ENCODE data around the gene RDH16.

The RDH16 gene

DNA sequence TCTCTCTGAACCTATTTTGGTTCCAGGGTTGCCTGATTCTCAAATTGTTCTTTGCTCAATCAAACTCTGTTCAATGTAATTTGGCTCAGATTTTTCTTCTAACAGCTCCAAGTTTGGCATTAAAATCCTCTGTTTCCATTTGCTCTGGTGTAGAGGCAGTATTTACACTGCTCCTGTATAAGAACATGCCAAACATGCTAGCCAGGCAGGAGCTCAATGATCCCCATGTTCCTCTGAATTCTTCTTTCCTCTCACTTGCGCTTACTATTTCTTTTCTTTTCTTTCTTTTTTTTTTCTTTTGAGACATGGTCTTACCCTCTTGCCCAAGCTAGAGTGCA lies 40.4 kb downstream of the RDH16 start:
- TF ChIP-seq ZBTB7A (IDR thresholded peaks at IDR 0.05; ENCODE audit: low read depth) (no peak), RAD21 (IDR thresholded peaks at IDR 0.05; ENCODE audit: low read depth) (no peak), REST (IDR thresholded peaks at IDR 0.05; ENCODE audit: low read depth) (no peak), NFIC (IDR thresholded peaks at IDR 0.05) (no peak)
- TF ChIP-seq, protein P1, sequence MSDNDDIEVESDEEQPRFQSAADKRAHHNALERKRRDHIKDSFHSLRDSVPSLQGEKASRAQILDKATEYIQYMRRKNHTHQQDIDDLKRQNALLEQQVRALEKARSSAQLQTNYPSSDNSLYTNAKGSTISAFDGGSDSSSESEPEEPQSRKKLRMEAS (IDR thresholded peaks at IDR 0.05), result no peak

DNA sequence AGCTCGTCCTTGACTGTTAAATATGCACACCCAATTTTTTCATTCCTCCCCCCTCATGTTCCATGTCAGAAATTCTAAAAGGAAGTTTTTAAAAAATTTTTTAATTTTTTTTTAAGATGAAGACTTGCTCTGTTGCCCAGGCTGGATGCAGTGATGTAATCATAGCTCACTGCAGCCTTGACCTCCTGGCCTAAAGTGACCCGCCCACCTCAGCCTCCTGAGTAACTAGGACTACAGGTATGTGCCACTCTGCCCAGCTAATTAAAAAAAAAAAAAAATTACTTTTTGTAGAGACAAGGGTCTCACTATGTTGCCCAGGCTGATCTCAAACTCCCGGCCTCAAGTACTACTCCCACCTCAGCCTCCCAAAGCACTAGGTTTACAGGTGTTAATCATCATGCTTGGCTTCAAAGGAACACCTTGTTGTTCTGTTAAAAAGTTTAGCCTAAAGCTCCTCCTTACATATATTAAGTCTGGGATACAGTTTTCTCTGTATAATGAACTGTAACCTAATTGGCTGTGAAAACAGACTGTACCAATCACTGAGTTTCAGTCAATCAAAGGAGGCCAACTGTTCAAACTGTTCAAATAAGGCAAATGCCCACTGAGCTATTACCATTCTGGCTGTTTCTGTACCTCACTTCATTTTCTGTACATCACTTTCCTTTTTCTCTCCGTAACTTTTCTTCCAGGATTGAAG lies 41.0 kb downstream of the RDH16 start:
- TF ChIP-seq EP300 (IDR thresholded peaks at IDR 0.05; ENCODE audit: borderline replicate concordance) (no peak), TAF1 (IDR thresholded peaks at IDR 0.05; ENCODE audit: low read depth) (no peak), USF1 (IDR thresholded peaks at IDR 0.05) (no peak), TEAD4 (IDR thresholded peaks at IDR 0.05) (no peak), FOXM1 (IDR thresholded peaks at IDR 0.05; ENCODE audit: borderline replicate concordance, low read depth) (no peak), YY1 (IDR thresholded peaks at IDR 0.05; ENCODE audit: low read depth) (no peak), ZBTB7A (IDR thresholded peaks at IDR 0.05; ENCODE audit: low read depth) (no peak), TCF12 (IDR thresholded peaks at IDR 0.05; ENCODE audit: low read depth) (no peak), RAD21 (IDR thresholded peaks at IDR 0.05; ENCODE audit: low read depth) (no peak), CEBPB (IDR thresholded peaks at IDR 0.05) (no peak), REST (IDR thresholded peaks at IDR 0.05; ENCODE audit: low read depth) (no peak), CREB1 (IDR thresholded peaks at IDR 0.05; ENCODE audit: low read depth) (no peak), EGR1 (IDR thresholded peaks at IDR 0.05) (no peak), NFIC (IDR thresholded peaks at IDR 0.05) (no peak)
- TF ChIP-seq, protein P1 (IDR thresholded peaks at IDR 0.05), result no peak

GRCh38 chr12:56914724-56915123 lies 42.7 kb downstream of the RDH16 start:
- no peak for TF ChIP-seq USF1 (IDR thresholded peaks at IDR 0.05)
- TF ChIP-seq FOXM1 (IDR thresholded peaks at IDR 0.05; ENCODE audit: borderline replicate concordance, low read depth), result no peak
- TF ChIP-seq CREB1 (IDR thresholded peaks at IDR 0.05; ENCODE audit: low read depth), result no peak
- no peak for TF ChIP-seq RAD21 (IDR thresholded peaks at IDR 0.05; ENCODE audit: low read depth)
- no peak for TF ChIP-seq TEAD4 (IDR thresholded peaks at IDR 0.05)

- TF ChIP-seq NFIC (IDR thresholded peaks at IDR 0.05) (no peak), RAD21 (IDR thresholded peaks at IDR 0.05; ENCODE audit: low read depth) (no peak), CEBPB (IDR thresholded peaks at IDR 0.05) (no peak), CREB1 (IDR thresholded peaks at IDR 0.05; ENCODE audit: low read depth) (no peak), TEAD4 (IDR thresholded peaks at IDR 0.05) (no peak), FOXM1 (IDR thresholded peaks at IDR 0.05; ENCODE audit: borderline replicate concordance, low read depth) (no peak)
- TF ChIP-seq, protein P1 (IDR thresholded peaks at IDR 0.05), result no peak
These were observed 43.2 kb downstream of the RDH16 start for GRCh38 chr12:56914256-56914655.

GRCh38 chr12:56908136-56908535 lies 49.3 kb downstream of the RDH16 start:
- TF ChIP-seq EGR1 (IDR thresholded peaks at IDR 0.05) (no peak), NFIC (IDR thresholded peaks at IDR 0.05) (no peak), YY1 (IDR thresholded peaks at IDR 0.05; ENCODE audit: low read depth) (no peak), ZBTB7A (IDR thresholded peaks at IDR 0.05; ENCODE audit: low read depth) (no peak), TEAD4 (IDR thresholded peaks at IDR 0.05) (no peak), TAF1 (IDR thresholded peaks at IDR 0.05; ENCODE audit: low read depth) (no peak), EP300 (IDR thresholded peaks at IDR 0.05; ENCODE audit: borderline replicate concordance) (no peak), TCF12 (IDR thresholded peaks at IDR 0.05; ENCODE audit: low read depth) (no peak), USF1 (IDR thresholded peaks at IDR 0.05) (no peak), RAD21 (IDR thresholded peaks at IDR 0.05; ENCODE audit: low read depth) (no peak), REST (IDR thresholded peaks at IDR 0.05; ENCODE audit: low read depth) (no peak), CREB1 (IDR thresholded peaks at IDR 0.05; ENCODE audit: low read depth) (no peak), CEBPB (IDR thresholded peaks at IDR 0.05) (no peak), FOXM1 (IDR thresholded peaks at IDR 0.05; ENCODE audit: borderline replicate concordance, low read depth) (no peak)
- TF ChIP-seq, protein P1 (IDR thresholded peaks at IDR 0.05), result no peak
